Panc1 (cell line): ENCODE results near the gene DNM3. TPM values are rescaled to one million over a fixed set of nuclear protein-coding genes. Genes with fewer than 3 reads are reported as not detected.

Source experiments
- ATAC-seq: fragments of 200-7000 bp; cut with Tn5 transposase; 2 replicates; pipeline ENCODE4 v1.9.1; 2020; ENCODE audit warnings: mild to moderate bottlenecking, moderate library complexity
- BruUV-seq: library from RNA; stranded (reverse); fragments of 400-500 nt; replicated peaks from 2 replicates; lab custom pipeline; 2021; lab: Mats Ljungman, UMichigan
- CTCF ChIA-PET: fragments of 300-600 bp; sonication (Branson Sonifier 250); formaldehyde crosslinking; loops from one replicate; lab custom pipeline; 2022; ENCODE audit warnings: antibody characterized with exemption; lab: Charles Lee
- POLR2A ChIA-PET: fragments of 300-600 bp; sonication (Branson Sonifier 250); formaldehyde crosslinking; loops from one replicate; lab custom pipeline; 2022; ENCODE audit warnings: antibody characterized with exemption; lab: Charles Lee
- DNase-seq: peaks from one replicate; pipeline ENCODE4 v3.0.0-alpha.2; 2010; ENCODE audit warnings: low read depth, low spot score
- H3K27ac ChIP-seq: 2 replicates; pipeline ENCODE4 v1.5.1; 2011; ENCODE audit warnings: mild to moderate bottlenecking, low read length, inconsistent platforms
- H3K27me3 ChIP-seq: fragments of 200-500 bp; sonication (Bioruptor generic); 2 replicates; pipeline ENCODE4 v1.6.0; 2014; ENCODE audit warnings: low read length, inconsistent platforms; ENCODE audit not compliant: control insufficient read depth, insufficient read depth
- H3K36me3 ChIP-seq: fragments of 200-500 bp; sonication (Bioruptor generic); 2 replicates; pipeline ENCODE4 v1.5.1; 2014; ENCODE audit warnings: inconsistent platforms, mild to moderate bottlenecking, low read length, moderate library complexity; ENCODE audit not compliant: control insufficient read depth, insufficient read depth
- H3K4me1 ChIP-seq: 2 replicates; pipeline ENCODE4 v1.5.1; 2011; ENCODE audit warnings: inconsistent platforms, mild to moderate bottlenecking, low read length, moderate library complexity; ENCODE audit not compliant: control insufficient read depth, insufficient read depth
- H3K4me3 ChIP-seq, 2 experiments: 2 replicates each; pipeline ENCODE4 v1.5.1; 2011 to 2012; ENCODE audit warnings: low read depth in 2 of 2, low read length in 2 of 2, mild to moderate bottlenecking in 2 of 2, inconsistent platforms in 1 of 2, moderate library complexity in 1 of 2
- H3K9me3 ChIP-seq: fragments of 200-500 bp; sonication (Bioruptor generic); 2 replicates; pipeline ENCODE4 v1.5.1; 2014; ENCODE audit warnings: low read depth, mild to moderate bottlenecking, inconsistent platforms, low read length, moderate library complexity; ENCODE audit not compliant: control insufficient read depth, insufficient read depth
- POLR2AphosphoS5 ChIP-seq: IDR thresholded peaks from 2 replicates; pipeline ENCODE4 v1.6.1; 2012; ENCODE audit warnings: mild to moderate bottlenecking, low read depth, low read length, moderate library complexity
- SIN3A ChIP-seq: IDR thresholded peaks from 2 replicates; pipeline ENCODE4 v1.6.1; 2012; ENCODE audit warnings: low read depth, mild to moderate bottlenecking, low read length, moderate library complexity, borderline replicate concordance; ENCODE audit not compliant: insufficient read depth
- TCF7L2 ChIP-seq: IDR thresholded peaks from 2 replicates; pipeline ENCODE4 v1.6.1; 2011; ENCODE audit warnings: mild to moderate bottlenecking, low read depth, low read length, inconsistent platforms
- in situ Hi-C: cut with HindIII; loops from 2 replicates; pipeline ENCODE4 v1.10.0; 2016; ENCODE audit warnings: low sequenced_read_pairs, low pct_unique_long_range_greater_than_20kb
- intact Hi-C: fragments of 100-400 bp; cut with micrococcal nuclease; formaldehyde crosslinking; loops from one replicate; pipeline ENCODE4 v1.10.0; 2022; ENCODE audit not compliant: unreplicated experiment
- total RNA-seq: library from RNA; stranded (reverse); gene quantifications from one replicate; pipeline ENCODE4 v1.2.1, GENCODE V29; 2021; ENCODE audit not compliant: unreplicated experiment
- TF ChIP-seq, protein P1 (sequence below): fragments of 450-650 bp; IDR thresholded peaks from 2 replicates; pipeline ENCODE4 v1.5.1; 2017; ENCODE audit warnings: mild to moderate bottlenecking
- TF ChIP-seq, protein P2 (sequence below), 2 experiments: IDR thresholded peaks; 2 replicates each; pipeline ENCODE4 v1.6.1; 2011 to 2012; ENCODE audit warnings: low read depth in 2 of 2, control low read depth in 1 of 2, low read length in 1 of 2, mild to moderate bottlenecking in 1 of 2, moderate library complexity in 1 of 2; ENCODE audit not compliant: insufficient read depth in 1 of 2

The DNM3 gene
- total RNA-seq, 1 experiment from 2014 or later, result 0.46 TPM

DNA sequence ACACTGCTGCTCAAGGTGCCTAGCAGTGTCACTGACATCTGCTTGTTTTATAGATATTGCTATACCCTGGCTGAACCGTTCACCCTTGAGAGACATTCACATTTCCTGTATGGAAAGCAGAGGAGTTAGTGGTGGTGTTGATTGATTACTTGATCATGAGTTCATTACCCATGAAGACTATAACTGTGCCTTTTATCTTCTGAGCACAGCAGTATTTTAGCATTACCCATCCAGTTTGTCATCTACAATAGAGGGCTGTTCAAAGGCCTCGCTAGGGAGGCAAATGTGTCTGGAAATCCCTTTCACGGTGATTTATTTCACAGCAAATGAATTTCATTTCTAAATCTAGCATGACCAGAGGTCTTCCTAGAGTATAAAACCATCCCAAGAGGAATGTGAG lies 160.0 kb downstream of the DNM3 start:
- Histone ChIP-seq H3K9me3 (no peaks in the 10 kb centered on the region), H3K27me3 (no peaks in the 10 kb centered on the region), H3K36me3 (no peaks in the 10 kb centered on the region), H3K27ac (peak overlapping the region; percentile 72; the same call in 1 of the 2 replicates), H3K4me1 (peaks cover 5% of the 10 kb centered on the region; the same call in 1 of the 2 replicates), H3K4me3 (no peak overlapping the region)
- POLR2A ChIA-PET, result no interaction called here
- BruUV-seq, result no TSS peak
- ATAC-seq (no peak), DNase-seq (no peak)
- in situ Hi-C loops (no loop called here), intact Hi-C loops (loop anchor here (5.0 kb wide), 4 partner anchors 321 to 446 kb away; no protein-coding TSS in a partner anchor)
- CTCF ChIA-PET, result no interaction called here
- TF ChIP-seq POLR2AphosphoS5 (no peak), TCF7L2 (no peak), SIN3A (no peak)
- TF ChIP-seq, protein P1, sequence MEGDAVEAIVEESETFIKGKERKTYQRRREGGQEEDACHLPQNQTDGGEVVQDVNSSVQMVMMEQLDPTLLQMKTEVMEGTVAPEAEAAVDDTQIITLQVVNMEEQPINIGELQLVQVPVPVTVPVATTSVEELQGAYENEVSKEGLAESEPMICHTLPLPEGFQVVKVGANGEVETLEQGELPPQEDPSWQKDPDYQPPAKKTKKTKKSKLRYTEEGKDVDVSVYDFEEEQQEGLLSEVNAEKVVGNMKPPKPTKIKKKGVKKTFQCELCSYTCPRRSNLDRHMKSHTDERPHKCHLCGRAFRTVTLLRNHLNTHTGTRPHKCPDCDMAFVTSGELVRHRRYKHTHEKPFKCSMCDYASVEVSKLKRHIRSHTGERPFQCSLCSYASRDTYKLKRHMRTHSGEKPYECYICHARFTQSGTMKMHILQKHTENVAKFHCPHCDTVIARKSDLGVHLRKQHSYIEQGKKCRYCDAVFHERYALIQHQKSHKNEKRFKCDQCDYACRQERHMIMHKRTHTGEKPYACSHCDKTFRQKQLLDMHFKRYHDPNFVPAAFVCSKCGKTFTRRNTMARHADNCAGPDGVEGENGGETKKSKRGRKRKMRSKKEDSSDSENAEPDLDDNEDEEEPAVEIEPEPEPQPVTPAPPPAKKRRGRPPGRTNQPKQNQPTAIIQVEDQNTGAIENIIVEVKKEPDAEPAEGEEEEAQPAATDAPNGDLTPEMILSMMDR, result no peak
- TF ChIP-seq, protein P2, sequence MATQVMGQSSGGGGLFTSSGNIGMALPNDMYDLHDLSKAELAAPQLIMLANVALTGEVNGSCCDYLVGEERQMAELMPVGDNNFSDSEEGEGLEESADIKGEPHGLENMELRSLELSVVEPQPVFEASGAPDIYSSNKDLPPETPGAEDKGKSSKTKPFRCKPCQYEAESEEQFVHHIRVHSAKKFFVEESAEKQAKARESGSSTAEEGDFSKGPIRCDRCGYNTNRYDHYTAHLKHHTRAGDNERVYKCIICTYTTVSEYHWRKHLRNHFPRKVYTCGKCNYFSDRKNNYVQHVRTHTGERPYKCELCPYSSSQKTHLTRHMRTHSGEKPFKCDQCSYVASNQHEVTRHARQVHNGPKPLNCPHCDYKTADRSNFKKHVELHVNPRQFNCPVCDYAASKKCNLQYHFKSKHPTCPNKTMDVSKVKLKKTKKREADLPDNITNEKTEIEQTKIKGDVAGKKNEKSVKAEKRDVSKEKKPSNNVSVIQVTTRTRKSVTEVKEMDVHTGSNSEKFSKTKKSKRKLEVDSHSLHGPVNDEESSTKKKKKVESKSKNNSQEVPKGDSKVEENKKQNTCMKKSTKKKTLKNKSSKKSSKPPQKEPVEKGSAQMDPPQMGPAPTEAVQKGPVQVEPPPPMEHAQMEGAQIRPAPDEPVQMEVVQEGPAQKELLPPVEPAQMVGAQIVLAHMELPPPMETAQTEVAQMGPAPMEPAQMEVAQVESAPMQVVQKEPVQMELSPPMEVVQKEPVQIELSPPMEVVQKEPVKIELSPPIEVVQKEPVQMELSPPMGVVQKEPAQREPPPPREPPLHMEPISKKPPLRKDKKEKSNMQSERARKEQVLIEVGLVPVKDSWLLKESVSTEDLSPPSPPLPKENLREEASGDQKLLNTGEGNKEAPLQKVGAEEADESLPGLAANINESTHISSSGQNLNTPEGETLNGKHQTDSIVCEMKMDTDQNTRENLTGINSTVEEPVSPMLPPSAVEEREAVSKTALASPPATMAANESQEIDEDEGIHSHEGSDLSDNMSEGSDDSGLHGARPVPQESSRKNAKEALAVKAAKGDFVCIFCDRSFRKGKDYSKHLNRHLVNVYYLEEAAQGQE (IDR thresholded peaks at IDR 0.05; ENCODE audit: insufficient read depth in 1 of 2, low read depth in 2 of 2, low read length in 1 of 2), result no peak

DNA sequence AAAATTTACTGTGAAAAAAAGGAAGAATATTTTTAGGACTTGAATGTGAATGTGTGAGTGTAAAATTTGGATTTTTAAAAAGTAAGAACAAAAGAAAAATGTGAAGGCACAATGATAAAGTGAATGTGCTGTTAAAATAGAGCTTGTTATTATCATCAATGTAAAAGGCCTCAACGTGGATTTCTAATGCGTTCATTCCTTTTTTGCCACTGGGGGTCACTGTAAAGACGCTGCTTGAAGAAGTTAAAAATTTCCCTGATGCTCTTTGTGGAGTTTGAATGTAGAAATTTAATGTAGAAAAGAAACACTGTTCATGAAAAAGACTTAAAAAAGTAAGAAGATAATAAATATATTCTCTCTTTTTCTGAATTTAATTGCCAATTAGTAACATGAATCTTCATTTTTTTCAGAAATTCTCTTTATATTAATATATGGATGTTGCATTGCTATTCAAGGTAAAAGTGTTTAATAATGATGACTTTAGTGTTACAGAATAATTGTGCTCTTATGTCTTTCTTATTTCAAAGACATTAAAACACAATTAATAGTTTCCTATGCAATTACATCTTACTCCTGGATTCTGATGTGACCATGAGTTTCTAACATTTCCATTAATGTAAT lies 161.5 kb downstream of the DNM3 start:
- TF ChIP-seq, protein P2 (IDR thresholded peaks at IDR 0.05; ENCODE audit: insufficient read depth in 1 of 2, low read depth in 2 of 2, low read length in 1 of 2), result no peak
- TF ChIP-seq, protein P1, result peak; percentile 81; the same call in 1 of the 2 replicates
- Histone ChIP-seq H3K36me3 (no peaks in the 10 kb centered on the region), H3K27me3 (no peaks in the 10 kb centered on the region), H3K4me3 (no peak overlapping the region), H3K4me1 (peaks cover 5% of the 10 kb centered on the region; the same call in 1 of the 2 replicates), H3K9me3 (no peaks in the 10 kb centered on the region), H3K27ac (peak overlapping the region; percentile 86; the same call in 1 of the 2 replicates)
- BruUV-seq, result no TSS peak
- ChIA-PET POLR2A (no interaction called here), CTCF (interaction anchor here (0.5 to 1.5 kb wide), 13 partner anchors 182 to 717 kb away, joined by 3 to 6 read pairs (median 3); no protein-coding TSS in a partner anchor)
- ATAC-seq (peak; percentile 81), DNase-seq (peak; percentile 65)
- intact Hi-C loops (loop anchor here (5.0 kb wide), 4 partner anchors 319 to 444 kb away; no protein-coding TSS in a partner anchor), in situ Hi-C loops (no loop called here)
